HUDEP-2 (cell line): ENCODE data around the gene ZNF526.
A peak's percentile ranks its signal among the peaks of the same experiment; 100 is the strongest.

Experiments
- DNase-seq, 76 experiments: peaks; one replicate each; lab custom pipeline; 2025; ENCODE audit not compliant: unreplicated experiment in 76 of 76; lab: John Stamatoyannopoulos, UW

Gene ZNF526

DNA sequence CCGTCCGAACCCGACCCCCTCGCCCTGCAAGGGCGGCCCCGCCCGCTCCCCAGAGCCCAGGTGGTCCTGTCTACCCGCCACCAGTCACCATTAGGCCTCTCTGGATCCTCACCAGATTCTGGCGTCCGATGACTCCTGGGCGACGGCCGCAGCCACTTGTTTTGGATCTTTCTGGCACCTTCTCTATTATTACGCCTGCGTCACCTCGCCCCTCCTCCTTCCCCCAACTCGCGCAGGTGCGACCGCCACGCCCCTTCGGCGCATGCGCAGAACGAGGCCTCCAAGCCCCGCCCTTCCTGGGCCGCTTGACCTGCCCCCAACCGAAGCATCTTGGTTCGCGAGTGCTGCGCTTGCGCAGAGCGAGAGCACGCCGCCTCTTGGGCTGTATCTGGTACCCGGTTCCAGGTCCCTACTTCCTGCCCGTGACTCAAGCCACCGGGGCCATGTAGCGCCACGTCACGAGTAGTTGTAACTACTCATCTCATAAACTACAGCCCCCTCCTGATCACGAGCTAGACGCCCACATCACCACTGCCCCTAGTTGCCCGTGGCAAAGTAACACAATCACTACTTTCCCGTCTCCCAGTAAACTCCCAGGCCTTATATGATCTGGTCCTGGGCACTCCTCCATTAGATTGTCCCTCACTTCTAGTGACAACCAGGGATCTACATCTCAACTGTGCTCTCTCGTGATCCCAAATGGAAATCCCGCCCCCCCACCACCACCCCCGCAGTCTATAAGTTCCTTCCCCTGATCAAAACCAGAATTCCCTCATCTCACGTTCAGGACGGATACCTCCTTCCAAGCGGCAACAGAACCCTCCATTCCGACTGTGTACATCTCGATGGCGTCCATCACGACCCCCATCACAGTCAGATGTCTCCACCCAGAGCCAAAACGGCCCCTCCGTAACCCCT is 2.3 kb upstream of the ZNF526 start, which contains the start of gene DEDD2:
TSS of gene DEDD2 (minus strand) at position 158 of the 918 bp plus-strand sequence. CDS start 670 bp downstream, outside the sequence.
- DNase-seq = peak; percentile 47 to 100 (median 99)

DNA sequence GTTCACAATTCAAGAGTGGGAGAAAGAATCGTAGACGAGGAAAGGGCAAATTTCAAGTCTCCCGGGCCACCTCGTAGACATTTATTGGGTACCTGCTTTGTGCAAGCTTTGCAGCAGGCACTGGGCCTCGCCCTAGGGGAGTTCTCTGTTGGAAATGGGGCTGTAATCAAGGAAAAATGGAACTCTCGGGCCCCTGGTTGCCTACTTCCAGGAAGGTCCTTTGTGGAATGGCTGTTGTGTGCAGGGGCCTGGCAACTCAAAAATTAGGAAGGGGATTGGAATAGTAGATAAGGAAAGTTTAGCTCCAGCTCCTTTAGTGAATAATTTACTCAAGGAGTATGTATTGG is 612 bp downstream of the ZNF526 start:
- DNase-seq = no peak

DNA sequence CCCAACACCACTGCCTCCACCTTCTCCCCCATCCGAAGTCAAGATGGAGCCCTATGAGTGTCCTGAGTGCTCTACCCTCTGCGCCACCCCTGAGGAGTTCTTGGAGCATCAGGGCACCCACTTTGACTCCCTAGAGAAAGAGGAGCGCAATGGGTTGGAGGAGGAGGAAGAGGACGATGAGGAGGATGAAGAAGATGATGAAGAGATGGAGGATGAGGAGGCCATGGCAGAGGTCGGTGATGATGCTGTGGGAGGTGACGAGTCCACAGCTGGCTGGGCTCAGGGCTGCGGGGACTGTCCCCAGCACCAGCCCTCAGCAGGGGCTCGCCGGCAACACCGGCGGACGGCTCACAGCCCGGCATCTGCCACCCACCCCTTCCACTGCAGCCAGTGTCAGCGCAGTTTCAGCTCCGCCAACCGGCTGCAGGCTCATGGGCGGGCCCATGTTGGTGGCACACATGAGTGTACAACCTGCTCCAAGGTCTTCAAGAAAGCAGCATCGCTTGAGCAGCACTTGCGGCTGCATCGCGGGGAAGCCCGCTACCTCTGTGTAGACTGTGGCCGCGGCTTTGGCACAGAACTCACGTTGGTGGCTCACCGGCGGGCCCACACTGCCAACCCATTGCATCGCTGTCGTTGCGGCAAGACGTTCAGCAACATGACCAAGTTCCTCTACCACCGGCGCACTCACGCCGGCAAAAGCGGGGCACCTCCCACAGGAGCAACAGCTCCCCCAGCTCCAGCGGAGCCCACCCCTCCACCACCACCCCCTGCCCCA is 5.0 kb downstream of the ZNF526 start:
- DNase-seq = no peak

DNA sequence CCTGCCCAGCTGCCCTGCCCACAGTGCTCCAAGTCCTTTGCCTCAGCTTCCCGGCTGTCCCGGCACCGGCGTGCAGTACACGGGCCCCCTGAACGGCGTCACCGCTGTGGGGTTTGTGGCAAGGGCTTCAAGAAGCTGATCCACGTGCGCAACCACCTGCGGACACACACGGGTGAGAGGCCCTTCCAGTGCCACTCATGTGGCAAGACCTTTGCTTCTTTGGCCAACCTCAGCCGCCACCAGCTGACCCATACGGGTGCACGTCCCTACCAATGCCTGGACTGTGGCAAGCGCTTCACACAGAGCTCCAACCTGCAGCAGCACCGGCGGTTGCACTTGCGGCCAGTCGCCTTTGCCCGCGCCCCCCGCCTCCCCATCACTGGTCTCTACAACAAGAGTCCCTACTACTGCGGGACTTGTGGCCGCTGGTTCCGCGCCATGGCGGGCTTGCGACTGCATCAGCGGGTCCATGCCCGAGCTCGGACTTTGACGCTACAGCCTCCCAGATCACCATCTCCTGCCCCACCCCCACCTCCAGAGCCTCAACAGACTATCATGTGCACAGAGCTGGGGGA is 5.7 kb downstream of the ZNF526 start:
- DNase-seq = no peak

DNA sequence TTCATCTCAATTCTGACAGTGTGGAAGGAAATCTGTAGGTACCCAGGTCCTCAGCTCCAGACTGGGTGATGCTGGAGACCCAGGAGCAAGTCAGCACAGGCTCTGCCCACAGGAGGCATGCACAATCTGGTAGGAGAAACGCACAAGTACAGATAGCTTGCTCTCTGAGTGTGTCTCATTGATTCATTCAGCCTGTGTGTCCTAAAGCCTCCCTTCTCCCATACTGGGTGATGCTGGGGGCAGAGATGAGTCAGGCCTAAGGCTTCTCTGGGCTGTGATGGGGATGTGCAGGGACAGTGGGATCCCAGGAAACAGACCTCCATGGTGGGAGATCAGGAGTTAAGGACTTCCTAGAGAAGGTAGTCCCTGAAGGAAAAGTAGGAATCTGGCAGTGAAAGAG is 6.8 kb downstream of the ZNF526 start:
- DNase-seq = no peak

DNA sequence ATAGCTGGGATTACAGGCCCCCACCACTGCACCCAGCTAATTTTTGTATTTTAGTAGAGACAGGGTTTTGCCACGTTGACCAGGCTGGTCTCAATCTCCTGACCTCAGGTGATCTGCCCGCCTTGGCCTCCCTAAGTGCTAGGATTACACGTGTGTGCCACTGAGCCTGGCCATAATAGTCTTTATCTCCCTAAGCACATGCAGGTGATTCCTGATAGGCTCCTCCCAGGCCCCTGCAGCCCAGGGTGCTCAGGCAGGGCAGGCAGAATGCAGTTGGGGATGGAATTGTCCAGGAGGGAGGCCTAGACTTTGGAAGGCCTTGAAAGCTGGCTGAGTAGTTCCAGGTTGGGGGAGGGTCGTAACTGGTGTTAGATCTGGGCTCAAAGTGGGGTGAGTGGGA is 8.5 kb downstream of the ZNF526 start:
- DNase-seq = peak in 15 of 76 experiments; percentile 15 to 45 (median 35)

DNA sequence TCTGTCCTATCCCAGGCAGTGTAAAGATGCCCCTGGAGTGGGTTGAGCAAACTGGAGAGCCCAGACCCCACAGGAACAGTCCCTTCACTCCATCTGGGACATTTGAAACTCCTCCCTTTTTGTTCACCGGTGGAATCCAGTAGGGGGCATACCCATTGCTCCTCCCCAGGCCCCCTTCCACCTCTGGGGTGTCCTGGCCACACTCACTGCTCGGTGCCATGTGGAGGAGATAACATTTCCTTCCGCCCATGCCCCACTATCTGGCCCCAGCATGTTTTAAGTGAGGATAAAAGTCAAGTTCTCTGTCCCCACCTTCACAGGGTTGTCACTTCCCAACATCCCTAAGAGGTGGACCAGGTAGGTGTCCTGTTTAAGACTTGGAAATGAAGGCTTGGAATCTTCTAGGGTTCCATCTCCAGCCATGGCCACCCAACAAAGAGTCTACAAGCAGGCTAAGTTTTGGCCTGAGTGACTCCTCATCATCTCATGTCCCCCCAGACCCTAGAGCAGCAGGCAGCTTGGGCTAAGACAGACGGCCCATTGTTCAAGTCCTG is 9.3 kb downstream of the ZNF526 start:
- DNase-seq = peak in 63 of 76 experiments; percentile 19 to 82 (median 63)

DNA sequence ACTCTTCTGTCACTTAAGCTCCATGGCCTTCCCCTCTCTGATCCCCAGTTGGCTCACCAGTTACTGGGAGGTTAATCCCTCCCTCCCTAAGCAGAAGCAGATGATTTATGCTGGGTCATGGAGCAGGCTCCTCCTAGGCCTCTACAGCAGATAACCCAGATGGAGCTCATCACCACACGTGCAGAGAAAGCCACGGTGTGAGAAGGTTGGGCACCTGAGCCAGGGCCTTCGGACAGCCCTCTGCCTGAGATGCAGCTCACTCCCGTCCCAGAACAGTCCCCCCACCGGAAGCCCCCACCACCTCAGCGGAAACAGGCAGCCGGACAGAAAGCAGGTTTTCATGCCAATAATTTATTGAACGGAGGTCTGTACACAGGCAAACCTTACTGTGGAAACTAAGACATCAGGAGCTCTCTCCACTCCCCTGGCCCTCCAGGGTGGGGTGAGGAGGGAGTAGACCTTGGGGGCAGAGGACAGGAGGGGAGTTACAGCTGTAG is 9.8 kb downstream of the ZNF526 start:
- DNase-seq = peak in 64 of 76 experiments; percentile 24 to 81 (median 56)

DNA sequence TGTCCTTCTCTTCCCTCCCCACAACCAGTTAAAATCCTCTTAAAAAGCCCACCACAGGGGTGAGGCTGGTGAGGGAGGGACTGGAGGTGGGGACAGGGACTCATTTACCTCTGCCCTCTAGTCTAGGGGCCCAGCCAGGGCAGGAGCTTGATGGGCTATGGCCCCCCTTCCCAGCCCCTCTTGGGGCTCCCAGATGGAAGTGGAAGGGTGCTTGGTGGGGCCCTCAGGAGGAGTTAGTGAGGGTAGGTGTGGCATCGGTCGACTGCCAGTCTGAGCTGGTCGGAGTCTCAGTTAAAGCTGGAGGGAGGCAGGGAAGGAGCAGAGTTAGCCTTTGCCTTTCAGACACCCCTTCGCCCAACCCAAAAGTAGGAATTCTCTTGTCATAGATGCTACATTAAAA is 10.5 kb downstream of the ZNF526 start:
- no peak for DNase-seq

DNA sequence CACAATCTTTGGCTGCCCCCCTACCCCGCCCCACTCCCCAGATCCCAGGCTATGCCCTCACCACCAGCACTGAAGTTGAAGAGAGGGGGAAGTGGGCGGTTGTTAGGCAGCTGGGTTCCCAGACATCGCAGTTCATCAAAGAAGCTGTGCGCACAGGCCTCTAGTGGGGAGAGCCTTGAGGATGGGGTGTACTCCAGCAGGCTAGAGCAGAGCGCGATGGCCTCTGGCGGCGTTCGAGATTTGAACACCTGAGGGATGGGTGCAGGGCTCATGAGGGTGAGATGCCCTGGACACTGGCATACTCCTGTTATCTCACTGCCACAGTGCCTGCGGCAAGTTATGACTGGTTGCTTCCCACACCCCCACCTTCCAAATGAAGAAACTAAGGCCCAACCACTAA is 12.3 kb downstream of the ZNF526 start:
- no peak for DNase-seq

DNA sequence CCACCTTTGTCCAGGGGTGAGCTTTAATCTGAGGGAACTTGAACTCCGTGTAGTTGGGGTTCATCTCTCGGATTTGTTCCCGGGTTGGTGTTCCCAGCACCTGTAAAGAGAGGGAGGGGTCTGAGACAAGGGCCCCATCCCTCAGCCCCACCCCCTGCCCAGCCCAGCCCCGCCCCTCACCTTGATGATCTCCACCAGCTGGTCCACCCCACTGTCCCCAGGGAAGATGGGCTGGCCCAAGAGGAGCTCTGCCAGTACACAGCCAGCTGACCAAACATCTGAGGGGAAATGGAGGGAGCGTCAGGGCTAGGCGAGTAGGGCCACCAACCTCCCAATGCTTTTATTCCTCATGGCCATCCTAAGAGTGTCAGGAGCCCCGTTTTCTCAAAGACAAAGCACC is 13.0 kb downstream of the ZNF526 start:
- DNase-seq = no peak

DNA sequence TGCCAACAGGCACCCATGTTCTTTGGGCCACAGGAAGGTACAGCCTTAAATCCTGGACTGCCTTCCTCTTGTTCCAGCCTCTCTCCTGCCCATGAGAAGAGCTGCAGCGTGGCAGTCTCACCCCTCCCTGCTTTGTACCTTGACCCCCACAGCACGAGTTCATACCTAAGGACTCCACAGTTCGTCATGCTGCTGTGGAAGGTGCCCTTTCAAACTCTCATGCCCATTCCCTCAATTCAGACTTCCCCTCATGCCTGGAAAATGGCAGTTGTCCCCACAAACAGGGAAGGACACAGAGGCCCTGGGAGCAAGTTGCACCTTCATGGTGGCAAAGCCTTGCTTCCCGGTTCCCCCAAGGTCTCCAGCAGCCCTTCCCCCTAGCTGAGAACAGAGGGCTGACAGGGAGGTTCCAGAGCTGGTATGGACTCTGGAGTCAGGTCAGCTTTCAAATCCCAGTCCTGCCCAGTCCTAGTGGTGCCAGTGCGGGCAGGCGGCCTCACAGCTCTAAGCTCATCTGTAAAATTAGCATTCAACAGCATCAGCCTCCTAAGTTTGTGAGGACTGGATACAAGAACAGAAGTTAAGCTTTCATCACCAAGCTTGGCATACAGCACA is 13.7 kb downstream of the ZNF526 start:
- no peak for DNase-seq

DNA sequence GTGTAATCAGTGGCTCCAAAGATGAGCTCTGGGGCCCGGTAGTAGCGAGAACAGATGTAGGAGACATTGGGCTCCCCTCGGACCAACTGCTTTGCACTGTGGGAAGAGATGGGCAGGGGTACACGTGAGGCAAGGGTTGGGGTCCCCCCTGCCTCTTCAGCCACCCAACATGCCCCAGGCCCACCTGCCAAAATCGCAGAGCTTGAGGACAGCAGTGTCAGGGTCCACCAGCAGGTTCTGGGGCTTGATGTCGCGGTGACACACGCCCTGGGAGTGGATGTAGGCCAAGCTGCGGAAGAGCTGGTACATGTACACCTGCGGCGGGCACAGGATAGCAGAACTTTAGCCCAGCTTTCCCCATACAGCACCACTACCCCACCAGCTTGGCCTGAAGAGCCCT is 14.3 kb downstream of the ZNF526 start:
- no peak for DNase-seq

DNA sequence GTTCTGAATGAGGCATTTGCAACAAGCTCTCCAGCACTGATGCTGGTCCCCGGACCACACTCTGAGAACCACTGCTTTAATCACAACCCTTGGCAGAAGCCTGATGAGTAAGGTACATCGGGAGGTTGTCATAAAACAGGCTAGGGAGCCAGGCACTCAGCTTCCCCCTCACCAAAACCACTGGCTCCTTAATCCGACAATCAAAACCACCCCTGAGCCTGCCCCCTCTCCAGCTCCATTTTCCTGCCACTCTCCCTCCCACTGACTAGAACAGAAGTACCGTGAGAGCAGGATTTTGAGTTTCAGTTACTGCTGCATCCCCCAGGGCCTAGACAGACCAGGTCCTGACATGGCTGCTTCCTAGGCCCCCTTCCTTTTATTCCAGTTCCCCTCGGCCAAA is 15.1 kb downstream of the ZNF526 start:
- no peak for DNase-seq

DNA sequence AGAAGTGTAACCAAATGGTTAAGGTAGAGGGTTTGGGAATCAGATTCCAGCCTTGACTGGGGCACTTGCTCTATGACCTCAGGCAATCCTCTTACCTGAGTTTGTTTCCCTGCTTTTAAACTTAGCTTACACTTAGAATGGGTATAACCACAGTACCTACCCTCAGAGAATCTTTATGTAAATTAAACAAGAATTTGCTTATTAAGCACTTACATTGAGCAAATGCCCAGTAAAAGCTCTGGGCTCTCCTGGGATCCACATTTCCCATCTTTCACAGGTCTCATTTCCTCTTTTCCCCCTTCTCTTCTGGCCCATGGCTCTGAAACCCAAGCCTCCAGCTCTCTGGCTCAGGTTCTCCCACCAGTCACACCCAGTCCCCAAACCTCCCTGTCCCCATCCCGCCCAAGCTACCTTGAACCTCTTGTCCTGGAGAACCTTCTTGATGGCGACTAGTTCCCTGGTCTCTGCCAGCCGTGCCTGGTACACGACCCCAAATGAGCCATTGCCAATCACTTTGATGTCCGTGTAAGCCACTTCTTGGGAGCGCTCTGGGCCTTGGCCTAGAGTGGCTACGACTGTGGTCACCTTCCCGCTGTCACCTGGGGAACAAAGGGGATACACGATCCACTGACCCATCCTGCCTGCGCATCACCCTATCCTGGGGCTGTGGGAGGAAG is 19.6 kb downstream of the ZNF526 start:
- no peak for DNase-seq

DNA sequence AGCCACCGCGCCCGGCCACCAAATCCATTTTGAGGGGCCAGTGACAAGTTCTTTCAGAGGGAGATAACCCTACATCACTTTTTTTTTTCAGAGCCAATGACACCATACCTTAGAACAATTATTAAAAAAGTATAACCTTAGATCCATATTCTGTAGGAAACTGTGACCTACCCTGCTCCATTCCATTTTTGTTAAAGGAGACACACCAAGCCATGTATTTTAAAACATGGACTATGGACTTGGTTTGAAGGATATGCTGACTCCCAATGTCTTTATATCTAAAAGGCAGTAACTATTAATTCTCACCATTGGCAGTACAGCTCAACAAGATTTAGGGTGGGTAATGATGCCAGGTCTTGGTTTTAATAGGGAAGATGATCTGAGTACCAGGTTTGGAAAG is 21.2 kb downstream of the ZNF526 start:
- no peak for DNase-seq

DNA sequence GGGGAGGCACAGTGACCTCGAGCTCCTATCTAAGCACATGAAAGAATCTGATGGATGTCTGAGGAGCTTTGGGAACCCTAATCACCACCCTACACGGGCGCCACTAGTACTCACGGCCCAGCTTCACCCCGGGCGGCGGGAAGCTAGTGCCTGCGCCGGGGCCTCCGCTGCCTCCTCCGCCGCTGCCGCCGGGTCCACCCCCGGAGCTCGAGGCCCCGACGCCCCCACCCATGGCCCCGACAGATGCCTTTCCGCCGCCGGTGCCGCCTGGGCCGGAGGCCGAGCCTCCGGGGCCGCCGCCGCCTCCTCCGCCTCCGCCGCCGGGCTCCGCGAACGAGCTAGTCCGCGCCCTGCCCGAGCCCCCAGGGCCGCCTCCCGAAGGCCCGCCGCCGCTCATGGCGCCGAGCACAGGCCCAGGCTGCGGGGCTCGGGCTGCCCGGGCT is 22.0 kb downstream of the ZNF526 start:
- DNase-seq = peak in 6 of 76 experiments; percentile 18 to 56 (median 42)

DNA sequence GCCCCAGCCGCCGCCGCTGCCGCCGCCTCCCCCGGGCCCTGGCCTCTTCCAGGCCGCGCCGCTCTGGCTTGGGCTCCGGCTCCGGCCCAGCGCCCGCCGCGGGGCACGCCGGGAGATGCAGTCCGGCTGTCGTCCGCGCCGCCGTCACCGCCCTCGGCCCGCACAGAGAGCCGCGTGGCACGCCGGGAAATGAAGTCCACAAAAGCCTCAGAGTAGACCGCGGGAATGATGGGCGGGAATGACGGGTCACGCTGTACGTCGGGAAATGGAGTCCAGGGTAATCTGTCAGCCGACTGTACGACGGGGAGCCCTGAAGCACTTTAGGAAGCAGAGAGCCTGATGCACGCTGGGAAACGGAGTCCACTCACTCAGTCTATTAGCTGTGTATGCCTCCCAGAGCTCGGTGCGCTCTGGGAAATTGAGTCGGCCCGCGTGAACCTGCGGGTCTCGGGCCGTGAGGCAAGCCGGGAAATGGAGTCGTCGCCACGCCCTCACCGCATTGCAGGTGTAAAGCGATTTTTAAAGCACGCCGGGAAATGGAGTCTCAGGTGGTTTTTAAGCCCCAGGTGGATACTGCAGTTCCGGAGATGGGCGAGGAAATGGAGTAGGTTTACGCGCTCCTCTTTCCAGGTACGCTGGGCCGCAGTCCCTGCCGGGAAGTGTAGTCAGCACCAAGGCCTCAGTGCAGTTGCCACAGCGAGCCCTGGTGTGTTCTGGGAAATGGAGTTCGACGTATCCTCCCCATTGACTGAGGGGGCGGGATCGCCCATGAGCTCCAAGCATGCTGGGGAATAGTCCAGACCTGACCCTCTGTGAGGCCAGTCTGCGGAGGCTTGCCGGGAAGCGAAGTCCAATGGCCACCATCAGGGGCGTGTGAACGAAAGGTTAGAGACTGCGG is 22.6 kb downstream of the ZNF526 start, which contains the start of gene GSK3A:
TSS of gene GSK3A (minus strand) at position 91 of the 898 bp plus-strand sequence. CDS start 137 bp downstream, outside the sequence.
- peak; percentile 84 to 100 (median 98) for DNase-seq
